Right ventricle myocardium inferior (tissue), 1 donor: ENCODE data around the gene ACLY. TPM values are rescaled to one million over a fixed set of nuclear protein-coding genes. Genes with fewer than 3 reads are reported as not detected.

Source experiments
- ATAC-seq: fragments of 200-7000 bp; cut with Tn5 transposase; one replicate; pipeline ENCODE4 v1.9.1; 2020; ENCODE audit warnings: mild to moderate bottlenecking, moderate library complexity
- DNase-seq: peaks from one replicate; pipeline ENCODE4 v3.0.0; 2021; ENCODE audit errors: missing footprints
- intact Hi-C: fragments of 100-400 bp; cut with DNase I; formaldehyde crosslinking; loops from one replicate; pipeline ENCODE4 v1.11.0; 2022
- total RNA-seq: library from RNA; stranded (reverse); fragmentation: NEBNext Ultra II Directional; extraction: Animal tissue kit (Norgen Biotek cat#: 25700); gene quantifications from one replicate; pipeline ENCODE4 v1.2.1, GENCODE V29; 2021
- donor health status: DM: no; HTN: yes; CAD: no; lungs with severe emphysema.

The ACLY gene
- total RNA-seq, 1 donor from 2014 or later, result 32.3 TPM

DNA sequence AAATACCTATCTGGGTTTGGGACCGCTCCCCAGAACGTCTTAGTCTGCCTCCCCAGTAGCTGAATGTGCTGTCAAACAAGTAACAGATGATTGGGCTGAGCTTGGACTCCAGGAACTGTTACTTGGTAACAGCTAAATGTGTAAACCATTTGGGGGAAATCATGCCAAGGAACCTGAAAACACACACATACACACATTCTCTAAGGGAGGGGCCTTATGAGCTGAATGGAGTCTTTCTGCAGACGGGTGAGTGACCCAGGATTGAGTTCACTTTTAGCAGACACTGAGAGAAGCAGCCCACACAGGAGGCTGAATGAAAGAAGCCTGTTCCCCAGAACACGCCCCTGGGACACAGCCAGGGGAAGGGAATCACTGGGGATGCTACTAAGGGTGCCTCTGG is 1.6 kb downstream of the ACLY start:
- ATAC-seq, result no peak
- DNase-seq, result no peak
- intact Hi-C loops, result no loop called here

DNA sequence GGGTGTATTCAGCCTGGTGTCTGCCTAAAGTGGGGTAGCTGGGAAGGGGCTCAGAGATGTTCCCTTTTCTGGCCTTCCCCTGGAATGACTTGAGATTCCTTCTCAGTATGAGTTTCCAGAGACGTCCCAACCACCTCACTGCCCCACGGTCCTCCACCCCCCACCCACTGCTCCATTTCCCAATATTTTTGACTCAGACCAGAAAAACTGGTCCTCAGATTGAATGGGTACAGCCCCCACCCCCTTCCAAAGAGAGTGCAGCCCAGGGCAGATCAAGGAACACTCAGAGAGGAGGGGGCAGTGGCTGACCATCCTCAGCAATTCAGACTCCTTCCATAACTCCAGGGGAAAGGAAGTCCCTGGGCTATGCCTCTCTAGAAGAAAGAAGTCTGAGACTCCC is 3.2 kb downstream of the ACLY start:
- intact Hi-C loops, result no loop called here
- DNase-seq (no peak), ATAC-seq (no peak)

DNA sequence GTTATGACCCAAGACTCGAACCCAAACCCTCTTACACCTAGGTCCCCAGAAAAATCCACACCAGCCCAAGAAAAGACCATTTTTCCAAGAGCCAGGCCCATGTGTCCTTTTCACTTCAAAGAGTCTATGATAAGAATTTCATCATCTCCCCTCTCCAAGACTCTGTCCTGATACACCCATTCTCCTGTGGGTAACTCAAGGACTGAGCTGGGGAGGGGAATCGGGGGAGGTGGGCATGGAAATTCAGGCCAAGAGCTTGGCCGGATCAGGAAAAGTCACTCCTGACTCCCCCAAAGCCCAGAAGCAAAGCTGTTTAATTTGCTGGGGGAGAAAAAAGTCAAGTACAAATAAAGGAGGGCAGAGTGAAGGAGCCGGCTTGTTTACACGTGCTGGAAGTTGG is 3.7 kb downstream of the ACLY start:
- intact Hi-C loops, result no loop called here
- ATAC-seq, result no peak
- DNase-seq, result no peak

DNA sequence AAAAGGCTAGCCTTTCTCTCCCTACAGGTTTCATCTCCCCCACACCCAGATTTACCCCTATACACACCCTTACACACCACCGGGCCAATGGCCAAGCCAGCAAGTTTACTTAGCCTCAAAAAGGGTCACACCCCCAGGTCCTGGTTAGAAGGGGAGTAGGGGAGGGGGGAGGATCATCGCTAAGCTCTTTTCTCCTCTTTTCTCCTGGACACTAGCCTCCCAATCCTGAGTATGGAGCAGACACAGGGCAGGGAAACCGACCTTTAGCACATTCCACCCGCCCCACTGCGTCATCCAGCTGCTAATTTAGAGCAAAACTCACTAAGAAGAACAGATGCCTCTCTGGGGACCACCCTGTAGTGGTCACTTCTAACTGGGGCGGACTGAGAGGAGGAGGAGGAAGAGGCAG is 4.4 kb downstream of the ACLY start:
- intact Hi-C loops, result no loop called here
- DNase-seq (no peak), ATAC-seq (no peak)

DNA sequence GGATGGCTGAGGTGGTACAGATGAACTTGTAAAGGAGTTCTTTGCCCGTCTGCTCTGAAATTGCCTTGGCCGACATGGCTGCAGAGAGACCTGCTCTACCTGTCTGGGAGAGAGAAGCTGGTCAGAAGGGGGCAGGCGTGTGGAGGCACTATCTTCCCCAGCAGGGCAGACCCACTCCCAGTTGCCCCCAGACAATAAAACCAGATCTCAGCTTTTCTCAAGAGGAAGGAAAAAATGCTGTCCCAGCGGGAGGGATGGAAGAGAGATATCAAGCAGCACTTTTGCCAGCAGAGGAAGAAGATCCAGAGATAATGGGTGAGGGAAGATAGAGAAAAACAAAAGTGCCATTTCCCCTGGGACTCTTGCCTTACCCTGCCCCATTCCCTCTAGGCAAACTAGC is 5.0 kb downstream of the ACLY start:
- ATAC-seq (no peak), DNase-seq (no peak)
- intact Hi-C loops, result no loop called here

GRCh38 chr17:41912925-41913324 is 5.8 kb downstream of the ACLY start:
- ATAC-seq (no peak), DNase-seq (no peak)
- intact Hi-C loops, result no loop called here

DNA sequence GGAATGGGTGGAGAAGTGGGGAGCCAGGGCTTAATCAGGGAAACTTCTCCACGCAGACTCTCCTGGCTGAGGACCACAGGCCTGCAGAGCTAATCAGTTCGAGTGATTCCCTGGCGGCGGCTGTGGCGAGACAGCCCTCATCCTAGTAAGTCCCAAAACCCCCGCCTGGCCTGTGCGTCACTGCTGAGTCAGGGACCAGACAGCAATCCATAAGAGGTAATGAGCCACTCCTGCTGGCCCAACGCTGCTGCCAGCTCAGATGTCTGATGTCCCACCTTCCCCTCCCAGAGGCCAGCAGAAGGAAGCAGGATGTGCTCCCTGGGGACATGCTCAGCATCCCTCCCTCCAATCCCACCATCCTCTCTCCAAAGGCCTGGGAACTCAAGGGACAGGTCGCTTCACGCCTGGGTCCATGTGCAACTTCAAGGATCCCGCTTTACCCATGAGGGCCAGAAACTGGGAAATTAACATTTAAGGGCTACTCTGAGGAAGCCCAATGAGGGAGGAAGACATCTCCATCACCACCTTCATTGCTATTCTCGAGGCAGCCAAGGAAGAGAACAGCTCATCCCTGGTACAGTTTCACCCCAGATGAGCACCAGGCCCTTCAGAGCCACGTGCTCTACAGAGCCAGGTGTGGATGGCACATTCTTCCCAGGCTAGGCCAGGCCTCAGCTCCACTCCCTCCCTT is 7.9 kb downstream of the ACLY start:
- intact Hi-C loops, result no loop called here
- ATAC-seq, result no peak
- no peak for DNase-seq

GRCh38 chr17:41909088-41909487 is 9.7 kb downstream of the ACLY start:
- no peak for ATAC-seq
- no peak for DNase-seq
- intact Hi-C loops, result no loop called here

DNA sequence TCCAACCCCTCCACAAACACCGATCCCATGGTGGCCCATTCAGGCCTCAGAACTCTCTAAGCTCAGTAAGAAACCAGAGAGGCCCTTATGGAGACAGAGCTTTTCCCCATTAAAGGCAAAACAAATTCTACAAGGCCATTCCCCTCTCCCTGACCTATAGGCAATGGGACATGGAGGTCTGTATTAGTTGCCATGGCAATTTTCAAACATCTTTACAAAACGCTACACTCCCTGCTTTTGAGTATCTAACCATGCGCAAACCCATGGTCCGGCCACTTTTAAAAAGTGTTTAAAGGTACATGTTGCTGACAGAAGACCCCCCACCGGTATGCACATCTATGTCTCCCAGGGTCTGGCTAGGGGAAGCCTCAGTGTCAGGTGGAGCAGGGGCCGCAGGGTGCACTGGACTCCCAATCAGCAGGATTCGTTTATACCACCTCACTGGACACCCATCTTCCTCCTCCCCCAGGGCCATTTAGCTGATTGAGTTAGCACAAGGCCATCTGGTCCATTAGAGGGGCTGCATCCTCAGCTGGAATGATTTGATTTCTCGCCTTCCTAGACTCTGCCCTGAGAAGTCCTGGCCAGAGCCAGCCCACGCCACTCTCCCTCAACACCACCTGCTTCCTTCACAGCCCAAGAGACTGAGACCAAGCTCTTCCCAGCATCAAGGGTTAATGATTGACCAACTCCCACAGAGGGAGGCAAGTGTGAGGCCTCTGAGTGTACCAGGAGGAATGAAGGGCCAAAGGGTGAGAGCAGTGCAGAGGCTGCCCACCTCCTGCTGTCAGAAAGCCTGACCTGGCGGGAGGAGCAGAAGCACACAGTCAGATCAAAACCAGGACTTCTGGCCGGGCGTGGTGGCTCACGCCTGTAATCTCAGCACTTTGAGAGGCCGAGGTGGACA is 10.9 kb downstream of the ACLY start:
- ATAC-seq, result no peak
- intact Hi-C loops, result no loop called here

DNA sequence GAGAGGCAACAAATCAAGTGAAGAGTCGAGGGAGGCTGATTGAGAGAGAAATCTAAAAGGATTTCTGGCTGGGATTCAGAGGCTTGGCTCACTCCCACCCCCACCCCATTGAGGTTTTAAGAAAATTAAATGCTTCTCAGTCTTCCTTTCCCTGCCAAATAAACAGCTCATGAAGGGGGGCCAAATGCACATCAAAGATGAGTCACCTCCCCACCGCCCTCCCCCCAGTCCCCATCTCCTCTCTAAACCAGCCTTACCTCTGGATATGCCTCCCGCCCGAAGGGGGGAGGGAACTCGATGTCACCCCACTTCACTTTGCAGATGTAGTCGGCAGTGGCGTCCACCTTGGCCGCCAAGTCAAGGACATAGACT is 11.6 kb downstream of the ACLY start:
- ATAC-seq (no peak), DNase-seq (no peak)
- intact Hi-C loops, result no loop called here

More for the DNA sequence above, 10.9 kb downstream of the ACLY start:
- no peak for DNase-seq

GRCh38 chr17:41906465-41907184 is 12.1 kb downstream of the ACLY start:
- DNase-seq (no peak), ATAC-seq (no peak)
- intact Hi-C loops, result no loop called here

- ATAC-seq (no peak), DNase-seq (no peak)
- intact Hi-C loops, result no loop called here
Observed at GRCh38 chr17:41905172-41905571, 13.6 kb downstream of the ACLY start.

- ATAC-seq (no peak), DNase-seq (no peak)
- intact Hi-C loops, result no loop called here
Observed at GRCh38 chr17:41904242-41904841, 14.4 kb downstream of the ACLY start.

DNA sequence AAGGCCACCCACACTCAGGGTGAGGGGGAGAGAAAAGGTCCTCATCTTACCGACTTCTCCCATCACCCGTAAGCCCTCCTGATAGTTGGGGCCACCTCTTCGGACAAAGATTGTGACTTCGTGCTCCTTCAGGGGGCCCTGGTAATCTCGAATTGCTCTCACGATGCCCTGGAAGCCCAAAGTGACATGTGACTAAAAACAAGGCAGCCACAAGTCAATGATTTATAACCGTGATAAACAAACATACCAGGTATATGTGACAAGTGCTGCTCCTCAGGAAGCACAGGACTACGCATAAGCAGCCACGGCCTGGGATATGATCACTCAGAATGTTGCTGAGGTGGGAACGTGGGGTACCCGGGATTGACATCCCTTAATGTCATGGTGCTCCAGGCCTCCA is 17.1 kb downstream of the ACLY start:
- intact Hi-C loops, result no loop called here
- DNase-seq (no peak), ATAC-seq (no peak)

- intact Hi-C loops, result no loop called here
- no peak for DNase-seq
- ATAC-seq, result no peak
Observed at GRCh38 chr17:41896726-41897125, 22.0 kb downstream of the ACLY start.

DNA sequence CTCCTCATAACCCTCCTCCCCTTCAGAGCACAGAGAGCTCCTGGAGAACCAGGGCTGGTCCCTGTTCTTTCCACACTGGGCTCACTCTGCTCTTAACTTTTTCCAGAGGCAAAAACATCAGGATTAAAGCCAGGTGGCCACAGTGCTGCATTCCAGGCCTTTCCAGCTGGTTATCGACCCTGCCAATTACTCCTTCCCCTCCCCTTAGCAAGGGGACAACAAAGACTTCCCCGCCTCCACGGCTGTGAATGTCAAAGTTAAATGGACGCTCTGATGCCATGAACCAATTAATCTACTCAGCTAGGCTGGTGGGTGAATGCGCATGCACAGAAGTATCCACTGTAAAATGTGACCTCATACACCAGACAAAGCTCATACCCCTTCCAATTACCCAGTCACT is 23.1 kb downstream of the ACLY start:
- peak; percentile 76 for ATAC-seq
- no peak for DNase-seq
- intact Hi-C loops, result no loop called here

- ATAC-seq (peak; percentile 73), DNase-seq (no peak)
- intact Hi-C loops, result no loop called here
Observed at GRCh38 chr17:41894791-41895331, 23.9 kb downstream of the ACLY start.

GRCh38 chr17:41893384-41893783 is 25.4 kb downstream of the ACLY start:
- intact Hi-C loops, result no loop called here
- DNase-seq, result no peak
- no peak for ATAC-seq

DNA sequence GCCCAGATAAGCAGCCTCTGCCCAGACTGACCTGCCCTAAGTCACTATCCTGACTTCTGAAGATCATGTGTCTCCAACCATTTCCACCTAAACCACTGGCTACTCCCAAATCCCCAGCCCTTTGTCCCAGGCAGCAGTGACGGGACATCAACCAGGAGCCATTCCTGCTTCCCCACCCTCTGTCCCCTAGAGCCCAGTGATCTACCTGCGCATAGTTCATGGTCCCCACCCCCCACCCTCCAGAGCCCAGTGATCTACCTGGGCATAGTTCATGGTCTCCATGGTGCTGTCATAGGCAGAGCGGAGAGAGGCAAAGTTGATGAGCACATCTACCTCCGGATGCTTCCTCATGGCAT is 26.8 kb downstream of the ACLY start:
- intact Hi-C loops, result no loop called here
- no peak for DNase-seq
- ATAC-seq, result no peak
